RPMI7951 (cell line): ENCODE data around the gene MITD1. TPM values are rescaled to one million over a fixed set of nuclear protein-coding genes. Genes with fewer than 3 reads are reported as not detected.
A peak's percentile ranks its signal among the peaks of the same experiment; 100 is the strongest.
"Not testable (repeated sequence)": the region's sequence is repeated elsewhere in the genome, so short reads cannot be mapped to it uniquely, and the experiment has no call there.

Experiments used
- DNase-seq: peaks from one replicate; pipeline ENCODE4 v3.0.0-alpha.2; 2012; ENCODE audit warnings: low read depth
- total RNA-seq: library from RNA; depleted of rRNA; stranded (reverse); fragments of >200 nt; shearing (Covaris generic); gene quantifications from 2 replicates; pipeline ENCODE4 v1.2.3, GENCODE V29; 2014; rRNA removed

Gene MITD1
- total RNA-seq = 71.5 and 77.4 TPM in 2 replicates

GRCh38 chr2:99180755-99181623, at the start of gene MITD1, which contains the start of gene MRPL30:
Gene MITD1 (minus strand): TSS chr2:99181058. CDS start chr2:99180981, 77 bp downstream.
Gene MRPL30 (plus strand): TSS chr2:99181184. CDS start chr2:99186204, 5,020 bp downstream.
- DNase-seq = peak; percentile 96

- no peak for DNase-seq
Observed at GRCh38 chr2:99217929-99218501, 37.2 kb upstream of the MITD1 start.

- DNase-seq = no peak
Observed at GRCh38 chr2:99216096-99216495, 35.2 kb upstream of the MITD1 start.

GRCh38 chr2:99205491-99205890, 24.6 kb upstream of the MITD1 start:
- DNase-seq = no peak

- no peak for DNase-seq
Observed at GRCh38 chr2:99201959-99202678, 21.3 kb upstream of the MITD1 start.

GRCh38 chr2:99200076-99200800, 19.4 kb upstream of the MITD1 start:
- no peak for DNase-seq

GRCh38 chr2:99198103-99198841, 17.4 kb upstream of the MITD1 start:
- no peak for DNase-seq

GRCh38 chr2:99192364-99192763, 11.5 kb upstream of the MITD1 start:
- DNase-seq = not testable (repeated sequence)

GRCh38 chr2:99190548-99190947, 9.7 kb upstream of the MITD1 start:
- no peak for DNase-seq

- DNase-seq = no peak
Observed at GRCh38 chr2:99188357-99188756, 7.5 kb upstream of the MITD1 start.

- DNase-seq = no peak
Observed at GRCh38 chr2:99187011-99187410, 6.2 kb upstream of the MITD1 start.

- no peak for DNase-seq
Observed at GRCh38 chr2:99184811-99185210, 4.0 kb upstream of the MITD1 start.

GRCh38 chr2:99183025-99183424, 2.2 kb upstream of the MITD1 start:
- DNase-seq = no peak

- peak; percentile 35 for DNase-seq
Observed at GRCh38 chr2:99181624-99182000, 754 bp upstream of the MITD1 start.

GRCh38 chr2:99171377-99172140, 9.3 kb downstream of the MITD1 start:
- no peak for DNase-seq

- DNase-seq = no peak
Observed at GRCh38 chr2:99169534-99169933, 11.3 kb downstream of the MITD1 start.

- no peak for DNase-seq
Observed at GRCh38 chr2:99166218-99166617, 14.6 kb downstream of the MITD1 start.

- DNase-seq = no peak
Observed at GRCh38 chr2:99159594-99159993, 21.3 kb downstream of the MITD1 start.

- DNase-seq = no peak
Observed at GRCh38 chr2:99158599-99158998, 22.3 kb downstream of the MITD1 start.

- no peak for DNase-seq
Observed at GRCh38 chr2:99156891-99157290, 24.0 kb downstream of the MITD1 start.
